SKM-1 (cell line): ENCODE data around the gene NPY1R.

ENCODE experiments used
- DNase-seq: peaks from one replicate; lab custom pipeline; 2025; ENCODE audit not compliant: unreplicated experiment; lab: John Stamatoyannopoulos, UW

The NPY1R gene

GRCh38 chr4:163332526-163333406 is at the start of gene NPY1R:
Gene NPY1R, minus strand, starts transcription at chr4:163332596. Its CDS starts 6,042 bp downstream, at chr4:163326554.
- DNase-seq: peak; percentile 26

DNA sequence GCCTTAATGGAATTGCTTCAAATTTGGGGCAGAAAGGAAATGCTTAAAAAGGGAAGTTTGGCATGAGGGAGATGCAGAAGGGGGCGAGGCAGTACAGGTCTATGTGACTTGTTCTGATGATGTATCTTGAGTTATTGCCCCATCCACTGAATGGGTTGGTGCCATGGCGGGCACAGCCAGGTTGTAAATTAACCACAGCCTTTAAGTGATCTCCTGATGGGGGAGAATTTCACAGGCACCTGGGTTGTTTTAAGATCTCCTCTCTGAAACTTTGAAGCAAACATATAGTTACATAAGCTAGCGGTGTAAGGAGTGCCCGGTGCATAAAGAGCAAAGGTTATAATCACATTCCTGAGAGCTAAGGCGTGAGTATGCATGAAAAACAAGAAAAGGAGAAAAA is 48.3 kb upstream of the NPY1R start:
- DNase-seq: no peak

DNA sequence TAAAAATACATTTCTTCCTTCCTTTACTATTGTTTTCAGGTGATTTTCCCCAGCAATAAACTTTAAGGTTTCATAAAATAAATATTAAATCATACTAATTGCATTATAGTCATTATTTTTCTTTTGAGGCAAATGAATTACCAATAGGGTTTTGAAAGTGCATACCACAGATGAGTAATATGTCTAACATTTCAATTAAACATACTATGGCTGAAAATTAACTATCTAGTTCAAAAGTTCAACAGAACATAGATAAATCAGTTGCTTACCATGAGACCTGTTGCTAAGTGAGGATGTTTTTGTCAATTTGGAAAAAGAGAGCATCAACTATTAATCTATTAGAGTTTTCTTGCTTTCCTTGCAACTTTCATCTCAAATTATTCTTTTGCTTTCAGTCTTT is 46.3 kb upstream of the NPY1R start:
- no peak for DNase-seq

DNA sequence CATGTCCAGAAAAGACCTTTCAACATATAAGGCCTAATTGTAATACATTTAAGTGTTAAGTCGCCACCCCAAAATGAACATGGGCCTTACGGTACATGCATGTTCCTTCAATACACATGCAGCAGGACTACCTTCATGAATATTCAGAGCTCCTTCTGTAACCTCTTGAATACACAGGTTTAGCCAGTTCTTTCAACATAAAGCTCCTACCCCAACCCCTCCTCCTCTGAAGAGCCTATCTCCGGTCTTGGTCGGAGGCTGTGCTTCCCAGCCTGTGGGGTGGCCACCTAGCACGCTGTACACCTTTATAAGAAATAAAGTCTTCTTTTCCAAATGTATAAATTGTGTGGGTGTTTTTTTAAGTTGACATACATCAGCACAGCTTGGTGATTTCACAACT is 39.6 kb upstream of the NPY1R start:
- no peak for DNase-seq

- no peak for DNase-seq
Observed at GRCh38 chr4:163367651-163368050, 35.3 kb upstream of the NPY1R start.

DNA sequence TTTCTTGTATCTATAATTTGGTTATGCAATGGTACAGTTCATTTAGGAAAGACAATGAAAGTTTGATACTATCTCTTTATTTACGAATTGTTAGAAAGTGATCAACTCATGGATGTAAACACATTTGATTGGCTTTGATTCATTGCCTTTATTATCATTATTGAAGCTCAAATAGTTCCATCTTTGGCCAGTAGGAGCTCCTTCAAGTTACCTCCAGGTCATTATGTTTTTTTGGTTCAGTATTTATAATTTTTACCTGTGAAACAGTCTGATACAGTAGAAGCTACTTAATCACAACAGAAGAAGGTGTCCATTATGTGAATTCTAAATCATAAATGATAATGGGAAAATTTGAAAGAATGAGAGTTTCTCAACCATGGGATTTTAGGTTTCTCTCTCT is 23.7 kb upstream of the NPY1R start:
- no peak for DNase-seq

DNA sequence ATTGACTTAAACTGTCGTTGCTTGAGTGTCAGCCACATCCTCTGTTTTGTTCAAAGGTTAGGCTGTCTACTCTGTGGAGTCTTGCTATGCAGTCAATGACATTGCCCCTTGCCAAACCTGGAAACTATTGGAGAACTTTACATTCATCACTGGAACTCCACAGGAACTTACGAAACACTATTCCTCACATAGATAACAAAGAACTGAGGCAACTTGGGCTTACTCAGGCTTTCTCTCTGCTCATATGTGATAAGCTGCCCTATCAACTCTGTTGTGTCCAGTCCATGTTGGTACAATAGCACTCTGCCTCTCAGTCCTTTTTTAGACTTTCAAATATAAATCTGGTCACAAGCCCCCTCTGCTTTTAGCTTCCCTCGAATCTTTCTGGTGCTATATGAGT is 20.7 kb upstream of the NPY1R start:
- no peak for DNase-seq

DNA sequence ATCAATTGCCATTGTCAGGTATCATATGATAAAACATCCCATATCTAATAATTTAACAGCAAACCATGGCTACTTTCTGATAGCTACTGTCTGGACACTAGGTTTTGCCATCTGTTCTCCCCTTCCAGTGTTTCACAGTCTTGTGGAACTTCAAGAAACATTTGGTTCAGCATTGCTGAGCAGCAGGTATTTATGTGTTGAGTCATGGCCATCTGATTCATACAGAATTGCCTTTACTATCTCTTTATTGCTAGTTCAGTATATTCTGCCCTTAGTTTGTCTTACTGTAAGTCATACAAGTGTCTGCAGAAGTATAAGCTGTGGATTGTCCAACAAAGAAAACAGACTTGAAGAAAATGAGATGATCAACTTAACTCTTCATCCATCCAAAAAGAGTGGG is 18.3 kb upstream of the NPY1R start:
- DNase-seq: no peak

- no peak for DNase-seq
Observed at GRCh38 chr4:163344147-163345125, 12.0 kb upstream of the NPY1R start.

DNA sequence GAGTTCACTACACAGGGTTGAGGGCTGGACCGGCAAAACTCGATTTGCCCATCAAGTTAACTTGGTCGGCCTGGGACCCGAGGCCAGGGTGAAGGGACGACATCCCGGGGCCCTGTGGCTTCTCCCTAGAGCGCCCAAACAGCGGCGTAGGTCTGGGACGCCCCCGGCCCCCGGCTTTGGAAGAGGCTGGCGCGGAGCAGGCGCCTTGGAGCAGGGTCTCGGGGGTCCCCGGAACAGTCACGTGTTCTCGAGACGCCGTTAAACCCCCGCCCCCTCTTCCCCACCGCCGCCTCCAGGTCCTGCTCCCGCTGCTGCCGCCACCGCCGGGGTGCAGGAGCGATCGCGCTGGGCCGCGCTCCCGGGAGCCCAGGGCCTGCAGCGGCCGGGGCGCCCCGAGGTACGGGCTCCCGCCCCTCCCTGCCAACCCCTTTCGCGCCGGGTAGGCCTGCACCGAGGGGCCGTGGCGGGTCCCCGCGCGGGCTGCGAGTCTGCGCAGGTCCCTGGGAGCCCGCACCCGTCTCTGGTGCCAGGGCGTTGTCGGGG is 11.3 kb upstream of the NPY1R start, which contains the start of gene NPY5R:
Gene NPY5R, plus strand, starts transcription at position 289 of the 543 bp plus-strand sequence. CDS start 6,382 bp downstream, outside the sequence.
- no peak for DNase-seq

DNA sequence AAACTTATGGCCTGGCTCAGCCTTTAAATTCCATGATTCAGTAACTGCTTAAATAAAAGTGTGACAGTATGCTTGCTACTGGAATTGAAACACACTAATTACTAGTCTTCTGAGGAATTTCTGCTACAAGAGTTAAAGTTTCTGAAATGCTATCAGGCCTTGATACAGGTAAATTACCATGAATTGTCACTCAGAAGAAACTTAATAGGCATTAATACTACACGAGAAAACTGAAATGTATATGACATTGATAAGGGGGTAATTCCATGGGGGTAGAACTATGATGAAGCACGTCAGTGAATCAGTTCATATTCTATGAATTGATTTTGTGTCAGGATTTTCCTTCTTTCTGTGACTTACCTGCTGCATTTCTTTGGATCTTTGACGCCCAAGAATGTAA is 3.0 kb upstream of the NPY1R start:
- DNase-seq: no peak

DNA sequence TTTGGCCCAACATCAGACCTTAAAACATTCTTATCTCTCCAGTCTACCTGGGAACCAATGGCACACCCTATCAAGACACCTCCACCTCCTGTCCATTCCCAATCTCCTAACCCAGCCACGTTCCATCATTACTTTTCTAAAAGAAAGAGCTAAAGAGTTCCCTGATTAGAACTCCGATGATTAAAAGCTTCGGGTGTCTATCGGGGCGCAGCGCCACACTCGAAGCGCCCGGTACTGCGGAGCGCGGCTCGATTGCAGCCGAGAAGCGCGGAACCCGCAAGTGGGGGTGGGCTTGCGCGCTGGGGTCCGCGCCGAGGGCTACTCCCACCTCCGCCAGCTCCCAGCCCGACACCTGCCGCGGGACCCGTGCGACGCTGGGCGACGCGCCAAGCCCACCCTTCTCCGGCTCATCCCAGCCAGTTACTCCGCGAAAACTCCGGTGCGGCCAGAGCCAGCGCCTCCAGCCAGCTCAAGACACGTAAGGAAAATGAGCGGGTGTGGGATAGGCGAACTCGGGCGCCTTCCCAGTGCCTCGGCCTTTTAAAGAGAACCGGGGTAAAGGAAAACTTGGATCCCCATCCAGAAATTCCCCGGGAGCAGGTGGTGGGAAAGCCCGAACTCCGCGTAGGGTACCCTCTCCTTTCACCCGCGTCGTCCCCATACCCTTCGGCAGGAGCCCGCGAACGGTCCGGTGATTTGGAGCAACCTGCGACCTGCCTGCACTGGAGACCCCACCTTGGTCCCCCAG is 593 bp downstream of the NPY1R start:
- no peak for DNase-seq

- DNase-seq: no peak
Observed at GRCh38 chr4:163330916-163331628, 1.3 kb downstream of the NPY1R start.

DNA sequence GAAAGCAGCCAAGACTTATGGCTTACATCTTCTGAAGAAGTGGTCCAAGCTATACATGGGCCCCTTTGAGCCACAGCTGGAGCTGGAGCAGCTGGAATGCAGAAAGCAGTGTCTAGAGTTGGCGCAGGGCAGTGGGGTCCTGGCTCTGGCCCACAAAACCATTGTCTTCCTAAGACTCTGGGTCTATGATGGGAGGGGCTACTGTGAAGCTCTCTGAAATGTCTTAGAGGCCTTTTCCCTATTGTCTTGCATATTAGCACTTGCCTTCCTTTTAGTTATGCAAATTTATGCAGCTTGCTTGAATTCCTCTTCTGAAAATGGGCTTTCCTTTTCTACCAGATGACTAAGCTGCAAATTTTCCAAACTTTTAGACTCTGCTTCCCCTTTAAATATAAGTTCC is 15.3 kb downstream of the NPY1R start:
- no peak for DNase-seq

DNA sequence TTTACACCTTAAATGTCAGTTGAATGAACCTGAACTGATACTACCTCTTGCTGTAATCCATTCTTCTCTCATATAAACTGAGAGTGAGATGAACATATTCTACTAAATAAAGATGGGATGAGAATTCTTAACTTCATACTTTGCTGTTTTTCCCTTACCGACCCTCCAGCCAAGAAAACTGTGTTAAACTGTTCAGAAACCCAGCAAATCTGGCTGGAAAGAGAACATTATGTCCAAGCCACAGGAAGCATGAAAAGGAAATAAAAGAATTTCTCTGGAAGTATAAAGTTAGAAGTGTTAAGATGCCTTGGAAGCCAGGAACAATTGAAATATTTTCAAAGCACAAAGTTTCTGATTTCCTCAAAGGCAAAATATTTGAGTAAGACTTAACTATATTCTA is 22.9 kb downstream of the NPY1R start:
- DNase-seq: no peak

DNA sequence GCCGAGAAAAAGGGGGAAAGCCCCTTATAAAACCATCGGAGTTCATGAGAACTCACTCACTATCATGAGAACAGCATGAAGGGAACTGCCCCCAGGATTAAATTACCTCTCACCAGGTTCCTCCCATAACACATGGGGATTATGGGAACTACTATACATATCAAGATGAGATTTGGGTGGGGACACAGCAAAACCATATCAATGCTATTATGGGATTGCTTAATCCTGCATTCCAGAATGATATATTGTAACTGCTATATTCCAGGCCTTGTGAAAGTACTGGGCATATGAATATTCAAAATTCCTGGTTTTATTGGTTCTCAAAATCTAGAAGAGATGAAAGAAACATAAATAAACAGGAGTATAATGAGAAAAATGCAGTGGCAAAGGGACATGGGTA is 29.3 kb downstream of the NPY1R start:
- no peak for DNase-seq

DNA sequence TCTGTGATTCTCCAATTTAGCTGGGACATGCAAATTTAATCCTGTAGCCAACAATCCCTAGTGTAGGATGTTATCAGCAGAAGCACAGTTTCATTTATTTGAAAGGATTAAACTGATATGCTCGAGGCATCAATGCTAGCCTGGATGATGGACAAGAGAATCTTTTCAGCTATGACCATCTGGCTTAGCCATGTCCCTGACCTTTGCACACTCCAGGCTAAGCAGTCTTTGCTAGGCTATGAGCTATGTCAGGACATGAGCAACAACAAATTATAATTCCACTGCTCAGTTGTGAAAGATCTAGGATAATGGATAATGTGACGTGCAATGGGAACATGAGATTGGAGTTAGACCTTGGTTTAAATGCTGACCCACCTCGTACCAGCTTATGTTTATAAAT is 32.0 kb downstream of the NPY1R start:
- no peak for DNase-seq

- DNase-seq: no peak
Observed at GRCh38 chr4:163295138-163295537, 37.3 kb downstream of the NPY1R start.

GRCh38 chr4:163284304-163284703 is 48.1 kb downstream of the NPY1R start:
- no peak for DNase-seq
